Measurements from ENCODE around the gene SEPSECS. TPM values are rescaled to one million over a fixed set of nuclear protein-coding genes. Genes with fewer than 3 reads are reported as not detected.

The SEPSECS gene
- total and polyA plus RNA-seq, 2 experiments from 2014 or later: 1.2 to 4.7 TPM

- no peak overlapping the region for H3K4me3 ChIP-seq
- no peaks in the 10 kb centered on the region for H3K27me3 ChIP-seq (ENCODE audit: insufficient read depth)
- H3K9me2 ChIP-seq (ENCODE audit: insufficient read depth): no peaks in the 10 kb centered on the region
- H3K36me3 Mint-ChIP-seq (ENCODE audit: low read depth): peaks cover 17% of the 10 kb centered on the region; the same call in 2 of the 3 replicates
- peaks cover 14% of the 10 kb centered on the region; the same call in 2 of the 3 replicates for H3K9me3 Mint-ChIP-seq
- no peaks in the 10 kb centered on the region for H3K36me3 ChIP-seq (ENCODE audit: insufficient read depth)
- H3K27ac Mint-ChIP-seq: no peak overlapping the region
- H3K27me3 Mint-ChIP-seq (ENCODE audit: insufficient read depth, low read depth, poor library complexity): peaks cover 4% of the 10 kb centered on the region
- H3K27ac ChIP-seq (ENCODE audit: low read depth): no peak overlapping the region
- peaks cover 48% of the 10 kb centered on the region for H3K4me1 Mint-ChIP-seq
- H3K79me2 ChIP-seq (replicated peaks; ENCODE audit: insufficient read depth): no peaks in the 10 kb centered on the region
- no peak overlapping the region for H3K4me2 ChIP-seq
- H3K4me1 ChIP-seq (ENCODE audit: insufficient read depth): peaks cover 37% of the 10 kb centered on the region
- ATAC-seq (no peak), DNase-seq (ENCODE audit: low spot score) (no peak)
- H2AFZ ChIP-seq: no peak overlapping the region
- H4K20me1 ChIP-seq (replicated peaks; ENCODE audit: insufficient read depth): no peaks in the 10 kb centered on the region
- TF ChIP-seq JUNB (IDR thresholded peaks at IDR 0.05; ENCODE audit: unreplicated experiment) (no peak), NANOG (IDR thresholded peaks at IDR 0.05; ENCODE audit: borderline replicate concordance) (no peak), STAT1 (IDR thresholded peaks at IDR 0.05; ENCODE audit: unreplicated experiment) (no peak), EZH2 (IDR thresholded peaks at IDR 0.05; ENCODE audit: low read depth, unreplicated experiment) (no peak), POLR2AphosphoS5 (IDR thresholded peaks at IDR 0.05; ENCODE audit: low read depth) (no peak), REST (IDR thresholded peaks at IDR 0.05; ENCODE audit: unreplicated experiment) (no peak), ZNF462 (CRISPR knock-in tag; IDR thresholded peaks at IDR 0.05) (no peak), ZNF331 (CRISPR knock-in tag; IDR thresholded peaks at IDR 0.05; ENCODE audit: low read depth) (no peak), ETS1 (IDR thresholded peaks at IDR 0.05) (no peak), ZNF114 (CRISPR knock-in tag; IDR thresholded peaks at IDR 0.05) (no peak), CTCF (conservative IDR thresholded peaks at IDR 0.05; ENCODE audit: low read depth in 2 of 2) (no peak), EZH2phosphoT487 (IDR thresholded peaks at IDR 0.05; ENCODE audit: unreplicated experiment) (no peak), CREB1 (CRISPR knock-in tag; IDR thresholded peaks at IDR 0.05; ENCODE audit: low read depth) (no peak)
- H3F3A ChIP-seq (replicated peaks; ENCODE audit: low read depth): no peaks in the 10 kb centered on the region
- H3K4me3 Mint-ChIP-seq: no peak overlapping the region
These were observed 27.1 kb downstream of the SEPSECS start for GRCh38 chr4:25133132-25133531.
